ENCODE data around the gene HSD17B7. TPM values are rescaled to one million over a fixed set of nuclear protein-coding genes. Genes with fewer than 3 reads are reported as not detected.

The HSD17B7 gene
- total and polyA plus RNA-seq, 2 of the 13 experiments (the other 11 are each of a cell fraction or from before 2014, with no cell fraction given): 43.9 to 84.9 TPM

DNA sequence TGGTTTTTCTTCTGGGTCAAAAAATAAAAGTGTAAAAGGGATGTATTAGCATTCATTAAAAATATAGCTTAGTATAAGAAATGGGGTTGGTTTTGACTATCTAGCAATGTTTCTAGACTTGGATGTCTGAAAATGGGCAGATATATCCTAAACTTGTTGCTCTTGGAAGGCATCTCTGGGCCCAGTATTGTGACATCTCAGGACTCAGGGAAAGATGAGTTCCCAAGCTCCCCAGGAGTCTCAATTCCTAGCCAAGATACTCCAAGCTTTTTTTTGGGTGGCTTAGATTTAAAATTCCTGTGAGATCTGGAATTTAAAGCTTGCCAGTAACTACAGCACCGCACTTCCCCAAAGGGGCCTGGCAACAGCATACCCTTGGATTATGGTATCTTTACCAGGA is 11.5 kb upstream of the HSD17B7 start (continued):
- no peak for TF ChIP-seq ZFX (CRISPR knock-in tag; IDR thresholded peaks at IDR 0.05; ENCODE audit: low read depth)

DNA sequence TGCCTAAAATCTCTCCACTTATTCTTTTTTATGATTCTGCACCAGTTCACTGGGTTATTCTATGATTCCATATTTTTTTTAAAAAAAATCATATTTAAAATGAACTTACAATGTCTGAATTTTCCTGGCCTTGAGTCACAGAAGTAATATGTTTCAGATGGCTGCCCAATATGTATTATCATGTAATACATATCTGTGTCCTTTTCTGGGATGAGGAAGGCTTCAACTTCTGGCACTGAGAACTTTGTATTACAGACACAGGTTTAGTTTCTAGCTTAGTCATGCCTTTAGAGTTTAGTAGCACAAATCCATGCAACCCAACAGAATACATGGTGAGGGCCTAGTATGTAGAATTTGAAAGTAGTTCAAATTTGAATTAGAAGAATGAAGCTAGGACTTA is 7.8 kb upstream of the HSD17B7 start:
- Histone ChIP-seq H3K27ac (ENCODE audit: extremely low read length, insufficient read depth, low read length) (no peak overlapping the region), H3K27me3 (ENCODE audit: control insufficient read depth in 1 of 2, insufficient read depth in 2 of 2, low read length in 2 of 2) (no peaks in the 10 kb centered on the region), H3K4me1 (ENCODE audit: insufficient read depth, low read length) (peaks cover 17% of the 10 kb centered on the region), H4K20me1 (ENCODE audit: insufficient read depth, low read length) (no peaks in the 10 kb centered on the region), H2AFZ (ENCODE audit: low read length) (no peak overlapping the region), H3K4me3 (replicated peaks in 1 of 3; ENCODE audit: insufficient read depth in 1 of 3, low read depth in 2 of 3, low read length in 3 of 3) (no peak overlapping the region), H3K36me3 (replicated peaks in 1 of 2; ENCODE audit: control insufficient read depth in 1 of 2, insufficient read depth in 2 of 2, low read length in 2 of 2) (no peaks in the 10 kb centered on the region), H3K4me2 (ENCODE audit: low read depth, low read length) (no peak overlapping the region), H3K79me2 (ENCODE audit: insufficient read depth, low read length) (no peaks in the 10 kb centered on the region), H3K9me3 (ENCODE audit: low read length) (no peaks in the 10 kb centered on the region), H3K9ac (ENCODE audit: insufficient read depth, low read depth, low read length) (no peak overlapping the region)
- in situ Hi-C loops (cut with HindIII; ENCODE audit: extremely low pct_ligation_motif_present, low pct_unique_long_range_greater_than_20kb): no loop called here
- CTCF ChIA-PET (ENCODE audit: low intra/inter-chr PET ratio, low total read pairs): no interaction called here
- no TSS peak for BruUV-seq (replicated peaks)
- FAIRE-seq (no peak), ATAC-seq (no peak), DNase-seq (ENCODE audit: low spot score) (no peak)
- POLR2A ChIA-PET: no interaction called here
- intact Hi-C loops (cut with micrococcal nuclease; ENCODE audit: unreplicated experiment): no loop called here
- TF ChIP-seq NFE2 (CRISPR knock-in tag; IDR thresholded peaks at IDR 0.05) (no peak), CEBPG (CRISPR knock-in tag; IDR thresholded peaks at IDR 0.05) (no peak), FOXP1 (IDR thresholded peaks at IDR 0.05) (no peak), FOXP1 (CRISPR knock-in tag; IDR thresholded peaks at IDR 0.05) (no peak), MATR3 (CRISPR knock-in tag; IDR thresholded peaks at IDR 0.05) (no peak), SAFB2 (CRISPR knock-in tag; IDR thresholded peaks at IDR 0.05; ENCODE audit: borderline replicate concordance, low read depth) (no peak), SIN3A (IDR thresholded peaks at IDR 0.05; ENCODE audit: borderline replicate concordance, low read depth, low read length) (no peak)
- TF ChIP-seq, protein P1, sequence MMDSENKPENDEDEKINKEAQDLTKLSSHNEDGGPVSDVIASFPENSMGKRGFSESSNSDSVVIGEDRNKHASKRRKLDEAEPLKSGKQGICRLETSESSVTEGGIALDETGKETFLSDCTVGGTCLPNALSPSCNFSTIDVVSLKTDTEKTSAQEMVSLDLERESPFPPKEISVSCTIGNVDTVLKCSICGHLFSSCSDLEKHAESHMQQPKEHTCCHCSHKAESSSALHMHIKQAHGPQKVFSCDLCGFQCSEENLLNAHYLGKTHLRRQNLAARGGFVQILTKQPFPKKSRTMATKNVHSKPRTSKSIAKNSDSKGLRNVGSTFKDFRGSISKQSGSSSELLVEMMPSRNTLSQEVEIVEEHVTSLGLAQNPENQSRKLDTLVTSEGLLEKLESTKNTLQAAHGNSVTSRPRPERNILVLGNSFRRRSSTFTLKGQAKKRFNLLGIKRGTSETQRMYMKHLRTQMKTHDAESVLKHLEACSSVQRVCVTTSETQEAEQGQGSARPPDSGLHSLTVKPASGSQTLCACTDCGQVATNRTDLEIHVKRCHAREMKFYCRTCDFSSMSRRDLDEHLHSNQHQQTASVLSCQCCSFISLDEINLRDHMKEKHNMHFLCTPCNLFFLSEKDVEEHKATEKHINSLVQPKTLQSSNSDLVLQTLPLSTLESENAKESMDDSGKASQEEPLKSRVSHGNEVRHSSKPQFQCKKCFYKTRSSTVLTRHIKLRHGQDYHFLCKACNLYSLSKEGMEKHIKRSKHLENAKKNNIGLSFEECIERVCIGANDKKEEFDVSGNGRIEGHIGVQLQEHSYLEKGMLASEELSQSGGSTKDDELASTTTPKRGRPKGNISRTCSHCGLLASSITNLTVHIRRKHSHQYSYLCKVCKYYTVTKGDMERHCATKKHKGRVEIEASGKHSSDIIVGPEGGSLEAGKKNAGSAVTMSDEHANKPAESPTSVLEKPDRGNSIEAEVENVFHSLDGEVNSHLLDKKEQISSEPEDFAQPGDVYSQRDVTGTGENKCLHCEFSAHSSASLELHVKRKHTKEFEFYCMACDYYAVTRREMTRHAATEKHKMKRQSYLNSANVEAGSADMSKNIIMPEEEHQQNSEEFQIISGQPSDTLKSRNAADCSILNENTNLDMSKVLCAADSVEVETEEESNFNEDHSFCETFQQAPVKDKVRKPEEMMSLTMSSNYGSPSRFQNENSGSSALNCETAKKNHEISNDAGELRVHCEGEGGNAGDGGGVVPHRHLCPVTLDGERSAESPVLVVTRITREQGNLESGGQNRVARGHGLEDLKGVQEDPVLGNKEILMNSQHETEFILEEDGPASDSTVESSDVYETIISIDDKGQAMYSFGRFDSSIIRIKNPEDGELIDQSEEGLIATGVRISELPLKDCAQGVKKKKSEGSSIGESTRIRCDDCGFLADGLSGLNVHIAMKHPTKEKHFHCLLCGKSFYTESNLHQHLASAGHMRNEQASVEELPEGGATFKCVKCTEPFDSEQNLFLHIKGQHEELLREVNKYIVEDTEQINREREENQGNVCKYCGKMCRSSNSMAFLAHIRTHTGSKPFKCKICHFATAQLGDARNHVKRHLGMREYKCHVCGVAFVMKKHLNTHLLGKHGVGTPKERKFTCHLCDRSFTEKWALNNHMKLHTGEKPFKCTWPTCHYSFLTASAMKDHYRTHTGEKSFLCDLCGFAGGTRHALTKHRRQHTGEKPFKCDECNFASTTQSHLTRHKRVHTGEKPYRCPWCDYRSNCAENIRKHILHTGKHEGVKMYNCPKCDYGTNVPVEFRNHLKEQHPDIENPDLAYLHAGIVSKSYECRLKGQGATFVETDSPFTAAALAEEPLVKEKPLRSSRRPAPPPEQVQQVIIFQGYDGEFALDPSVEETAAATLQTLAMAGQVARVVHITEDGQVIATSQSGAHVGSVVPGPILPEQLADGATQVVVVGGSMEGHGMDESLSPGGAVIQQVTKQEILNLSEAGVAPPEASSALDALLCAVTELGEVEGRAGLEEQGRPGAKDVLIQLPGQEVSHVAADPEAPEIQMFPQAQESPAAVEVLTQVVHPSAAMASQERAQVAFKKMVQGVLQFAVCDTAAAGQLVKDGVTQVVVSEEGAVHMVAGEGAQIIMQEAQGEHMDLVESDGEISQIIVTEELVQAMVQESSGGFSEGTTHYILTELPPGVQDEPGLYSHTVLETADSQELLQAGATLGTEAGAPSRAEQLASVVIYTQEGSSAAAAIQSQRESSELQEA (CRISPR knock-in tag; IDR thresholded peaks at IDR 0.05; ENCODE audit: not compliant biosample characterization): no peak
- TF ChIP-seq, protein P2, sequence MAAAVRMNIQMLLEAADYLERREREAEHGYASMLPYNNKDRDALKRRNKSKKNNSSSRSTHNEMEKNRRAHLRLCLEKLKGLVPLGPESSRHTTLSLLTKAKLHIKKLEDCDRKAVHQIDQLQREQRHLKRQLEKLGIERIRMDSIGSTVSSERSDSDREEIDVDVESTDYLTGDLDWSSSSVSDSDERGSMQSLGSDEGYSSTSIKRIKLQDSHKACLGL (CRISPR knock-in tag; IDR thresholded peaks at IDR 0.05): no peak
- TF ChIP-seq, protein P3, sequence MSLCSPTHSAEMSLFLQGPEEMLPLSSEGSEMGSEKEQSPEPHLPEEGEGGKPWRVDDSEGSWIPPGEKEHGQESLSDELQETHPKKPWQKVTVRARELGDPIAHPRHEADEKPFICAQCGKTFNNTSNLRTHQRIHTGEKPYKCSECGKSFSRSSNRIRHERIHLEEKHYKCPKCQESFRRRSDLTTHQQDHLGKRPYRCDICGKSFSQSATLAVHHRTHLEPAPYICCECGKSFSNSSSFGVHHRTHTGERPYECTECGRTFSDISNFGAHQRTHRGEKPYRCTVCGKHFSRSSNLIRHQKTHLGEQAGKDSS (CRISPR knock-in tag; IDR thresholded peaks at IDR 0.05; ENCODE audit: borderline replicate concordance, low read depth): no peak
- TF ChIP-seq, protein P4, sequence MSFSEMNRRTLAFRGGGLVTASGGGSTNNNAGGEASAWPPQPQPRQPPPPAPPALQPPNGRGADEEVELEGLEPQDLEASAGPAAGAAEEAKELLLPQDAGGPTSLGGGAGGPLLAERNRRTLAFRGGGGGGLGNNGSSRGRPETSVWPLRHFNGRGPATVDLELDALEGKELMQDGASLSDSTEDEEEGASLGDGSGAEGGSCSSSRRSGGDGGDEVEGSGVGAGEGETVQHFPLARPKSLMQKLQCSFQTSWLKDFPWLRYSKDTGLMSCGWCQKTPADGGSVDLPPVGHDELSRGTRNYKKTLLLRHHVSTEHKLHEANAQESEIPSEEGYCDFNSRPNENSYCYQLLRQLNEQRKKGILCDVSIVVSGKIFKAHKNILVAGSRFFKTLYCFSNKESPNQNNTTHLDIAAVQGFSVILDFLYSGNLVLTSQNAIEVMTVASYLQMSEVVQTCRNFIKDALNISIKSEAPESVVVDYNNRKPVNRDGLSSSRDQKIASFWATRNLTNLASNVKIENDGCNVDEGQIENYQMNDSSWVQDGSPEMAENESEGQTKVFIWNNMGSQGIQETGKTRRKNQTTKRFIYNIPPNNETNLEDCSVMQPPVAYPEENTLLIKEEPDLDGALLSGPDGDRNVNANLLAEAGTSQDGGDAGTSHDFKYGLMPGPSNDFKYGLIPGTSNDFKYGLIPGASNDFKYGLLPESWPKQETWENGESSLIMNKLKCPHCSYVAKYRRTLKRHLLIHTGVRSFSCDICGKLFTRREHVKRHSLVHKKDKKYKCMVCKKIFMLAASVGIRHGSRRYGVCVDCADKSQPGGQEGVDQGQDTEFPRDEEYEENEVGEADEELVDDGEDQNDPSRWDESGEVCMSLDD (CRISPR knock-in tag; IDR thresholded peaks at IDR 0.05; ENCODE audit: borderline replicate concordance): no peak
